H9 (cell line): ENCODE results near the gene ARHGAP8. TPM values are rescaled to one million over a fixed set of nuclear protein-coding genes. Genes with fewer than 3 reads are reported as not detected.

Experiments used
- DNase-seq: peaks from one replicate; pipeline ENCODE4 v3.0.0-alpha.2; 2017
- H2AFZ ChIP-seq: one replicate; pipeline ENCODE4 v1.6.1; 2013; ENCODE audit warnings: mild to moderate bottlenecking, low read length, control low read depth, moderate library complexity
- H2AK5ac ChIP-seq: 2 replicates; pipeline ENCODE4 v1.6.1; 2013; ENCODE audit warnings: low read length, control low read depth, mixed read lengths; ENCODE audit not compliant: insufficient read length
- H2BK120ac ChIP-seq: one replicate; pipeline ENCODE4 v1.6.1; 2013; ENCODE audit warnings: low read depth, mild to moderate bottlenecking, low read length, control low read depth, inconsistent platforms; ENCODE audit not compliant: poor library complexity, severe bottlenecking
- H2BK12ac ChIP-seq: 2 replicates; pipeline ENCODE4 v1.6.1; 2013; ENCODE audit warnings: low read length, control low read depth, mixed read lengths, low read depth; ENCODE audit not compliant: insufficient read length
- H2BK15ac ChIP-seq: 2 replicates; pipeline ENCODE4 v1.6.1; 2013; ENCODE audit warnings: low read depth, low read length, control low read depth
- H2BK20ac ChIP-seq: one replicate; pipeline ENCODE4 v1.6.1; 2013; ENCODE audit warnings: low read depth, mild to moderate bottlenecking, low read length, control low read depth, inconsistent platforms; ENCODE audit not compliant: poor library complexity, severe bottlenecking
- H2BK5ac ChIP-seq: 2 replicates; pipeline ENCODE4 v1.6.1; 2013; ENCODE audit warnings: low read length, control low read depth, mixed read lengths; ENCODE audit not compliant: insufficient read length
- H3K14ac ChIP-seq: 2 replicates; pipeline ENCODE4 v1.6.1; 2013; ENCODE audit warnings: low read length, control low read depth; ENCODE audit not compliant: insufficient read depth
- H3K18ac ChIP-seq: 2 replicates; pipeline ENCODE4 v1.6.1; 2013; ENCODE audit warnings: low read depth, mild to moderate bottlenecking, mixed read lengths, low read length, control low read depth; ENCODE audit not compliant: insufficient read length
- H3K23ac ChIP-seq: 2 replicates; pipeline ENCODE4 v1.6.1; 2013; ENCODE audit warnings: low read length, control low read depth, mixed read lengths, low read depth; ENCODE audit not compliant: insufficient read length
- H3K23me2 ChIP-seq: 2 replicates; pipeline ENCODE4 v1.6.1; 2013; ENCODE audit warnings: low read depth, mild to moderate bottlenecking, mixed read lengths, low read length, control low read depth; ENCODE audit not compliant: insufficient read length, poor library complexity, severe bottlenecking
- H3K27ac ChIP-seq: 2 replicates; pipeline ENCODE4 v1.5.1; 2013; ENCODE audit warnings: low read length, control low read depth, mixed read lengths, low read depth; ENCODE audit not compliant: insufficient read length
- H3K27me3 ChIP-seq: 2 replicates; pipeline ENCODE4 v1.6.1; 2013; ENCODE audit warnings: low read length, control low read depth, inconsistent platforms; ENCODE audit not compliant: insufficient read depth
- H3K4ac ChIP-seq: 2 replicates; pipeline ENCODE4 v1.6.1; 2013; ENCODE audit warnings: low read depth, mild to moderate bottlenecking, control low read depth, inconsistent platforms, low read length, moderate library complexity
- H3K4me1 ChIP-seq: 2 replicates; pipeline ENCODE4 v1.6.1; 2013; ENCODE audit warnings: low read length, control low read depth, inconsistent platforms; ENCODE audit not compliant: insufficient read depth
- H3K4me2 ChIP-seq: 2 replicates; pipeline ENCODE4 v1.6.1; 2013; ENCODE audit warnings: low read length, control low read depth, mixed read lengths; ENCODE audit not compliant: insufficient read length, insufficient read depth
- H3K56ac ChIP-seq: 2 replicates; pipeline ENCODE4 v1.6.1; 2013; ENCODE audit warnings: low read depth, mild to moderate bottlenecking, mixed read lengths, low read length, control low read depth; ENCODE audit not compliant: insufficient read length
- H3K79me1 ChIP-seq: 2 replicates; pipeline ENCODE4 v1.6.1; 2013; ENCODE audit warnings: low read depth, mild to moderate bottlenecking, moderate library complexity, low read length, control low read depth, inconsistent platforms; ENCODE audit not compliant: insufficient read depth, poor library complexity, severe bottlenecking
- H3K79me2 ChIP-seq: 2 replicates; pipeline ENCODE4 v1.6.1; 2013; ENCODE audit warnings: low read length, control low read depth, inconsistent platforms; ENCODE audit not compliant: insufficient read depth
- H3K9ac ChIP-seq: 2 replicates; pipeline ENCODE4 v1.6.1; 2013; ENCODE audit warnings: low read length, control low read depth, mixed read lengths; ENCODE audit not compliant: insufficient read length; ENCODE audit errors: extremely low read depth
- H3K9me3 ChIP-seq: one replicate; pipeline ENCODE4 v1.6.1; 2013; ENCODE audit warnings: low read depth, low read length, inconsistent platforms; ENCODE audit not compliant: control insufficient read depth
- H3T11ph ChIP-seq: one replicate; pipeline ENCODE4 v1.6.1; 2013; ENCODE audit warnings: mild to moderate bottlenecking, low read length, control low read depth, inconsistent platforms
- H4K20me1 ChIP-seq: one replicate; pipeline ENCODE4 v1.6.1; 2013; ENCODE audit not compliant: control insufficient read depth, insufficient read length, insufficient read depth
- H4K5ac ChIP-seq: 2 replicates; pipeline ENCODE4 v1.6.1; 2013; ENCODE audit warnings: low read depth, mild to moderate bottlenecking, mixed read lengths, low read length, control low read depth; ENCODE audit not compliant: insufficient read length
- H4K8ac ChIP-seq: replicated peaks from 2 replicates; pipeline ENCODE4 v1.6.1; 2013; ENCODE audit warnings: low read length, control low read depth, mixed read lengths, low read depth; ENCODE audit not compliant: insufficient read length
- H4K91ac ChIP-seq: 2 replicates; pipeline ENCODE4 v1.6.1; 2013; ENCODE audit warnings: low read depth, mild to moderate bottlenecking, moderate library complexity, mixed read lengths, low read length, control low read depth; ENCODE audit not compliant: insufficient read length
- H3K27ac Mint-ChIP-seq, 3 experiments: 2 replicates in 2 of 3; 3 replicates in 1 of 3; pipeline ENCODE4 v1.8.0; 2020 to 2021; ENCODE audit warnings: mixed read lengths in 3 of 3, mild to moderate bottlenecking in 1 of 3, moderate library complexity in 1 of 3
- H3K27me3 Mint-ChIP-seq: 2 replicates; pipeline ENCODE4 v1.8.0; 2021; ENCODE audit warnings: low read depth, mild to moderate bottlenecking, moderate library complexity, mixed read lengths
- H3K36me3 Mint-ChIP-seq, 3 experiments: 2 replicates in 2 of 3; 3 replicates in 1 of 3; pipeline ENCODE4 v1.8.0; 2020 to 2021; ENCODE audit warnings: low read depth in 3 of 3, mixed read lengths in 3 of 3; ENCODE audit not compliant: insufficient read depth in 1 of 3
- H3K4me1 Mint-ChIP-seq, 2 experiments: 2 replicates each; pipeline ENCODE4 v1.8.0; 2020; ENCODE audit warnings: mixed read lengths in 2 of 2
- H3K4me3 Mint-ChIP-seq, 2 experiments: 2 replicates in 1 of 2; 3 replicates in 1 of 2; pipeline ENCODE4 v1.8.0; 2020 to 2021; ENCODE audit warnings: mild to moderate bottlenecking in 2 of 2, mixed read lengths in 2 of 2, moderate library complexity in 1 of 2
- H3K9me3 Mint-ChIP-seq, 2 experiments: 2 replicates in 1 of 2; 3 replicates in 1 of 2; pipeline ENCODE4 v1.8.0; 2020; ENCODE audit warnings: mild to moderate bottlenecking in 2 of 2, mixed read lengths in 2 of 2, moderate library complexity in 1 of 2
- CTCF ChIP-seq: fragments of 200-600 bp; sonication (generic); conservative IDR thresholded peaks from 3 replicates; pipeline ENCODE4 v1.8.0; 2021; ENCODE audit warnings: antibody characterized with exemption, mild to moderate bottlenecking
- WGBS: extraction: QIAGEN DNeasy Blood & Tissue Kit; methylation state at CpG from one replicate; pipeline ENCODE4 v1.1.7; 2013; ENCODE audit warnings: missing lambda C conversion rate, low lambda C conversion rate, mixed read lengths; ENCODE audit not compliant: insufficient read length; ENCODE audit errors: extremely low coverage; 5-methylcytosine and 5-hydroxymethylcytosine counted together
- total RNA-seq: library from RNA; stranded (reverse); gene quantifications from 2 replicates; pipeline ENCODE4 v1.2.1, GENCODE V29; 2021

Gene ARHGAP8
- total RNA-seq, 1 experiment from 2014 or later = 35.4 TPM

- H4K5ac ChIP-seq = no peak overlapping the region
- Mint-ChIP-seq H3K27me3 (no peaks in the 10 kb centered on the region), H3K4me1 (peaks cover 19 to 26% of the 10 kb centered on the region in 2 experiments), H3K4me3 (no peak overlapping the region), H3K36me3 (peaks cover 18 to 27% (median 23%) of the 10 kb centered on the region in 3 experiments), H3K27ac (peak overlapping the region in 2 of 3 experiments; percentile 88 to 90; a peak in 2 of 7 replicates), H3K9me3 (peaks cover 3 to 6% of the 10 kb centered on the region in 2 experiments; a peak in 3 of 5 replicates)
- H2BK15ac ChIP-seq = no peak overlapping the region
- H3K79me2 ChIP-seq = peaks cover 2% of the 10 kb centered on the region; the same call in 1 of the 2 replicates
- WGBS = no CpG with 5 or more reads among the region's 23 CpGs
- no peak overlapping the region for H3K27ac ChIP-seq
- no peak overlapping the region; the same call in 1 of the 2 replicates for H3K14ac ChIP-seq
- no peak for DNase-seq
- no peaks in the 10 kb centered on the region for H3K9me3 ChIP-seq
- H3T11ph ChIP-seq = no peak overlapping the region
- no peak overlapping the region for H2BK5ac ChIP-seq
- no peak overlapping the region for H3K4me2 ChIP-seq
- H2BK12ac ChIP-seq = no peak overlapping the region
- no peaks in the 10 kb centered on the region for H4K20me1 ChIP-seq
- H3K4ac ChIP-seq = no peak overlapping the region
- H3K27me3 ChIP-seq = no peaks in the 10 kb centered on the region
- H3K23me2 ChIP-seq = no peaks in the 10 kb centered on the region
- TF ChIP-seq CTCF = no peak
- H2BK20ac ChIP-seq = no peak overlapping the region
- H3K4me1 ChIP-seq = peaks cover 4% of the 10 kb centered on the region; the same call in 1 of the 2 replicates
- no peak overlapping the region for H3K56ac ChIP-seq
- no peak overlapping the region for H4K91ac ChIP-seq
- H3K79me1 ChIP-seq = peaks cover 7% of the 10 kb centered on the region
- H3K9ac ChIP-seq = no peak overlapping the region
- no peak overlapping the region for H4K8ac ChIP-seq
- H2AK5ac ChIP-seq = no peak overlapping the region
- no peak overlapping the region for H3K23ac ChIP-seq
- no peak overlapping the region for H2BK120ac ChIP-seq
- H2AFZ ChIP-seq = no peak overlapping the region
- no peak overlapping the region for H3K18ac ChIP-seq
Measured at GRCh38 chr22:44765571-44766285, 13.4 kb downstream of the ARHGAP8 start.
